GM18861 (cell line): Measurements from ENCODE around the gene RAB3IL1.
"Not testable (repeated sequence)": the region's sequence is repeated elsewhere in the genome, so short reads cannot be mapped to it uniquely, and the experiment has no call there.

ENCODE experiments used
- ATAC-seq: cut with Tn5 transposase; IDR thresholded peaks from one replicate; pipeline ENCODE4 v1.9.1; 2021; ENCODE audit not compliant: unreplicated experiment

Gene RAB3IL1

GRCh38 chr11:61917334-61918109, at the start of gene RAB3IL1:
RAB3IL1 (minus strand) TSS chr11:61917566; CDS start chr11:61917367, 199 bp downstream.
- no peak for ATAC-seq

GRCh38 chr11:61966734-61967115, 49.4 kb upstream of the RAB3IL1 start:
- no peak for ATAC-seq

- ATAC-seq: not testable (repeated sequence)
These were observed 47.4 kb upstream of the RAB3IL1 start for GRCh38 chr11:61964666-61965271.

GRCh38 chr11:61964058-61964665, 46.8 kb upstream of the RAB3IL1 start:
- no peak for ATAC-seq

GRCh38 chr11:61963282-61964057, 46.1 kb upstream of the RAB3IL1 start:
- no peak for ATAC-seq

- ATAC-seq: no peak
These were observed 45.6 kb upstream of the RAB3IL1 start for GRCh38 chr11:61963016-61963281.

GRCh38 chr11:61962213-61963015, 45.0 kb upstream of the RAB3IL1 start:
- no peak for ATAC-seq

- no peak for ATAC-seq
These were observed 44.3 kb upstream of the RAB3IL1 start for GRCh38 chr11:61961570-61962212.

GRCh38 chr11:61960532-61960931, 43.2 kb upstream of the RAB3IL1 start:
- no peak for ATAC-seq

GRCh38 chr11:61959678-61960077, 42.3 kb upstream of the RAB3IL1 start:
- ATAC-seq: no peak

GRCh38 chr11:61959114-61959513, 41.7 kb upstream of the RAB3IL1 start:
- no peak for ATAC-seq

- ATAC-seq: no peak
These were observed 41.2 kb upstream of the RAB3IL1 start for GRCh38 chr11:61958590-61958989.

- ATAC-seq: no peak
These were observed 39.8 kb upstream of the RAB3IL1 start for GRCh38 chr11:61957021-61957770.

- no peak for ATAC-seq
These were observed 39.0 kb upstream of the RAB3IL1 start for GRCh38 chr11:61956191-61957020.

GRCh38 chr11:61955422-61956135, 38.2 kb upstream of the RAB3IL1 start:
- no peak for ATAC-seq

GRCh38 chr11:61954851-61955421, 37.6 kb upstream of the RAB3IL1 start:
- ATAC-seq: no peak

- no peak for ATAC-seq
These were observed 36.9 kb upstream of the RAB3IL1 start for GRCh38 chr11:61954106-61954850.
